Endothelial cell of umbilical vein (primary cell): Measurements from ENCODE around the gene TANGO2. TPM values are rescaled to one million over a fixed set of nuclear protein-coding genes. Genes with fewer than 3 reads are reported as not detected.

Experiments used
- BruUV-seq: library from RNA; stranded (reverse); fragments of 400-500 nt; replicated peaks from 2 replicates; lab custom pipeline; 2021; lab: Mats Ljungman, UMichigan
- CTCF ChIA-PET: fragments of 300-600, 350-600 bp; sonication (Branson Sonifier 250); formaldehyde crosslinking; loops from one replicate; lab custom pipeline; 2021; ENCODE audit warnings: antibody characterized with exemption, inconsistent platforms; lab: Charles Lee
- POLR2A ChIA-PET: fragments of 300-600, 350-600 bp; sonication (Branson Sonifier 250); formaldehyde crosslinking; loops from one replicate; lab custom pipeline; 2021; ENCODE audit warnings: antibody characterized with exemption, inconsistent platforms; lab: Charles Lee
- DNase-seq: peaks from one replicate; pipeline ENCODE4 v3.0.0-alpha.2; 2011; ENCODE audit warnings: low read depth, low spot score
- FAIRE-seq: peaks from 2 replicates; lab custom pipeline; 2011; peaks lifted over from hg19 to GRCh38; lab: Jason Lieb, UNC
- H2AFZ ChIP-seq: 2 replicates; pipeline ENCODE4 v1.6.0; 2012; ENCODE audit warnings: low read depth, low read length, control low read depth, inconsistent platforms
- H3K27ac ChIP-seq: 2 replicates; pipeline ENCODE4 v1.5.1; 2011; ENCODE audit warnings: low read depth, mild to moderate bottlenecking, control low read depth, low read length, moderate library complexity; ENCODE audit not compliant: insufficient read depth
- H3K27me3 ChIP-seq, 2 experiments: 2 replicates each; pipeline versions ENCODE4 v1.6.0 to v1.6.1; 2011; ENCODE audit warnings: low read length in 2 of 2, mixed read lengths in 1 of 2; ENCODE audit not compliant: control insufficient read depth in 2 of 2, insufficient read depth in 2 of 2
- H3K36me3 ChIP-seq, 2 experiments: 2 replicates in 1 of 2; 3 replicates in 1 of 2; pipeline ENCODE4 v1.5.1; 2011; ENCODE audit warnings: low read length in 2 of 2, mild to moderate bottlenecking in 1 of 2, moderate library complexity in 1 of 2; ENCODE audit not compliant: control insufficient read depth in 2 of 2, insufficient read depth in 2 of 2; ENCODE audit errors: extremely low read depth in 1 of 2
- H3K4me1 ChIP-seq: 3 replicates; pipeline ENCODE4 v1.5.1; 2011; ENCODE audit warnings: mild to moderate bottlenecking, low read length; ENCODE audit not compliant: control insufficient read depth, insufficient read depth; ENCODE audit errors: extremely low read depth
- H3K4me2 ChIP-seq: 2 replicates; pipeline ENCODE4 v1.6.1; 2011; ENCODE audit warnings: low read length, control low read depth, mixed read lengths; ENCODE audit not compliant: insufficient read depth
- H3K4me3 ChIP-seq, 3 experiments: fragments of 200-600 bp in 1 of 3; sonication (generic), shearing (Covaris generic) in 1 of 3; replicated peaks in 1 of 3; 2 replicates each; pipeline ENCODE4 v1.5.1; 2011 to 2016; ENCODE audit warnings: control low read depth in 3 of 3, low read length in 3 of 3, mild to moderate bottlenecking in 2 of 3, inconsistent platforms in 1 of 3, low read depth in 1 of 3, moderate library complexity in 1 of 3; ENCODE audit not compliant: insufficient read depth in 1 of 3
- H3K79me2 ChIP-seq: 2 replicates; pipeline ENCODE4 v1.6.0; 2012; ENCODE audit warnings: low read length, inconsistent platforms; ENCODE audit not compliant: control insufficient read depth, insufficient read depth
- H3K9ac ChIP-seq: replicated peaks from 2 replicates; pipeline ENCODE3; 2011; ENCODE audit warnings: low read length, control low read depth; ENCODE audit not compliant: insufficient read depth; ENCODE audit errors: extremely low read depth
- H3K9me1 ChIP-seq: replicated peaks from 3 replicates; pipeline ENCODE4 v1.6.0; 2011; ENCODE audit warnings: mild to moderate bottlenecking, low read length; ENCODE audit not compliant: control insufficient read depth, insufficient read depth; ENCODE audit errors: extremely low read depth
- H3K9me3 ChIP-seq: replicated peaks from 2 replicates; pipeline ENCODE4 v1.5.1; 2012; ENCODE audit warnings: low read length, inconsistent platforms; ENCODE audit not compliant: control insufficient read depth, insufficient read depth
- H4K20me1 ChIP-seq: replicated peaks from 2 replicates; pipeline ENCODE3; 2011; ENCODE audit warnings: mild to moderate bottlenecking, low read length; ENCODE audit not compliant: control insufficient read depth, insufficient read depth; ENCODE audit errors: extremely low read depth
- EZH2 ChIP-seq: IDR thresholded peaks from 2 replicates; pipeline ENCODE4 v1.6.1; 2012; ENCODE audit warnings: borderline replicate concordance, low read depth, mild to moderate bottlenecking, moderate library complexity, low read length, inconsistent platforms; ENCODE audit not compliant: severe bottlenecking
- FOS ChIP-seq: IDR thresholded peaks from 2 replicates; pipeline ENCODE4 v1.6.1; 2011; ENCODE audit warnings: mild to moderate bottlenecking, low read length, moderate library complexity, borderline replicate concordance; ENCODE audit not compliant: insufficient read depth
- GATA2 ChIP-seq: IDR thresholded peaks from 2 replicates; pipeline ENCODE4 v1.7.0; 2011; ENCODE audit warnings: low read depth, mild to moderate bottlenecking, moderate library complexity, mixed read lengths, low read length; ENCODE audit not compliant: insufficient read length, insufficient read depth
- JUN ChIP-seq: IDR thresholded peaks from 2 replicates; pipeline ENCODE4 v1.6.1; 2011; ENCODE audit warnings: borderline replicate concordance, low read depth; ENCODE audit not compliant: insufficient read length, insufficient read depth
- MYC ChIP-seq: IDR thresholded peaks from one replicate; pipeline ENCODE4 v1.6.1; 2011; ENCODE audit warnings: mild to moderate bottlenecking, low read depth, low read length
- POLR2A ChIP-seq: IDR thresholded peaks from 2 replicates; pipeline ENCODE4 v1.6.1; 2012; ENCODE audit warnings: low read depth, mild to moderate bottlenecking, control low read depth, low read length
- POLR2AphosphoS5 ChIP-seq: IDR thresholded peaks from 2 replicates; pipeline ENCODE4 v1.6.1; 2012; ENCODE audit warnings: low read depth, mild to moderate bottlenecking, control low read depth, low read length, moderate library complexity; ENCODE audit not compliant: insufficient read depth
- dilution Hi-C: fragments of 300-500 bp; cut with MboI; formaldehyde crosslinking; loops from one replicate; pipeline ENCODE4 v1.15.0; 2019; ENCODE audit warnings: low sequenced_read_pairs; ENCODE audit not compliant: extremely low pct_ligation_motif_present
- intact Hi-C: fragments of 100-400 bp; cut with micrococcal nuclease; formaldehyde crosslinking; loops from one replicate; pipeline ENCODE4 v1.10.0; 2022
- polyA plus RNA-seq, 4 experiments: library from polyadenylated mRNA; depleted of rRNA in 3 of 4; stranded (reverse) in 3 of 4; unstranded in 1 of 4; fragments of >200 nt; gene quantifications; 2 replicates each; pipeline versions ENCODE4 v1.2.1 to v1.2.3, GENCODE V29; 2011 to 2012; ENCODE audit warnings: missing spikeins in 1 of 4
- total RNA-seq: library from RNA; stranded (reverse); gene quantifications from 2 replicates; pipeline ENCODE4 v1.2.3, GENCODE V29; 2021
- TF ChIP-seq, protein P1 (sequence below): IDR thresholded peaks from 2 replicates; pipeline ENCODE4 v1.6.1; 2011; ENCODE audit not compliant: insufficient read depth, insufficient read length
- TF ChIP-seq, protein P2 (sequence below), 2 donors: IDR thresholded peaks; 1 replicate in 1 of 2; 2 replicates in 1 of 2; pipeline ENCODE4 v1.5.1; 2011; ENCODE audit warnings: low read length in 2 of 2, mild to moderate bottlenecking in 2 of 2, moderate library complexity in 2 of 2, control low read depth in 1 of 2, inconsistent platforms in 1 of 2, low read depth in 1 of 2; ENCODE audit not compliant: insufficient read depth in 1 of 2; ENCODE audit errors: extremely low read depth in 1 of 2

The TANGO2 gene
- total and polyA plus RNA-seq, 2 donors (not counting 3 experiments of a cell fraction or from before 2014, with no cell fraction given), result 40.0 to 49.3 TPM

DNA sequence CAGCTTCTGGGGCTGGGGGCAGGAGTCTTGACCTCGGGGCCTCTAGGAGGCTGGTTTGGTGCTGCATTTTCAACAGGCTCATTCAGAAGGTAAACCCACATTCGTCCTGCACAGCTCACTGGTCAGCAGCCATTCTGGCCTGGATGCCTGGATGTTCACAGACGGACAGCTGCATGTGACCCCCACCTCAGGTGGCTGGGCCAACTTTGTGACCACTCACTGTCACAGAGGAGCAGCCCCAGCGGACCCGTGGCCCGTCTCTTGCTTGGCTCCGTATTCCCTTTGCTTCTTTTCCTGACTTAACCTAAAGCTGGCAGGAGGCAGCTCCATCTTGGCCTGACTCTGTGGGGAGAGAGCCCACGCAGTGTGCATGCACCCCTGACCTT is 67.3 kb downstream of the TANGO2 start:
- no peak for DNase-seq
- Histone ChIP-seq H3K27ac (no peak overlapping the region), H3K9me3 (no peaks in the 10 kb centered on the region), H3K4me2 (no peak overlapping the region), H3K9me1 (no peaks in the 10 kb centered on the region), H3K36me3 (peaks cover 48 to 67% of the 10 kb centered on the region in 2 experiments), H3K4me1 (peaks cover 2% of the 10 kb centered on the region), H2AFZ (no peak overlapping the region), H4K20me1 (peaks cover 2% of the 10 kb centered on the region), H3K4me3 (no peak overlapping the region), H3K27me3 (no peaks in the 10 kb centered on the region), H3K9ac (no peak overlapping the region), H3K79me2 (peaks cover 72% of the 10 kb centered on the region)
- ChIA-PET CTCF (interaction anchor here (0.9 kb wide), 1 partner anchor 17 kb away, joined by 3 read pairs; no protein-coding TSS in a partner anchor), POLR2A (no interaction called here)
- FAIRE-seq, result no peak
- intact Hi-C loops (no loop called here), dilution Hi-C loops (no loop called here)
- BruUV-seq, result no TSS peak
- TF ChIP-seq, protein P1, sequence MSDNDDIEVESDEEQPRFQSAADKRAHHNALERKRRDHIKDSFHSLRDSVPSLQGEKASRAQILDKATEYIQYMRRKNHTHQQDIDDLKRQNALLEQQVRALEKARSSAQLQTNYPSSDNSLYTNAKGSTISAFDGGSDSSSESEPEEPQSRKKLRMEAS, result no peak
- TF ChIP-seq POLR2A, result no peak
- TF ChIP-seq FOS, result no peak
- TF ChIP-seq MYC, result no peak
- no peak for TF ChIP-seq EZH2
- no peak for TF ChIP-seq GATA2
- TF ChIP-seq JUN, result no peak
- no peak for TF ChIP-seq POLR2AphosphoS5
- TF ChIP-seq, protein P2, sequence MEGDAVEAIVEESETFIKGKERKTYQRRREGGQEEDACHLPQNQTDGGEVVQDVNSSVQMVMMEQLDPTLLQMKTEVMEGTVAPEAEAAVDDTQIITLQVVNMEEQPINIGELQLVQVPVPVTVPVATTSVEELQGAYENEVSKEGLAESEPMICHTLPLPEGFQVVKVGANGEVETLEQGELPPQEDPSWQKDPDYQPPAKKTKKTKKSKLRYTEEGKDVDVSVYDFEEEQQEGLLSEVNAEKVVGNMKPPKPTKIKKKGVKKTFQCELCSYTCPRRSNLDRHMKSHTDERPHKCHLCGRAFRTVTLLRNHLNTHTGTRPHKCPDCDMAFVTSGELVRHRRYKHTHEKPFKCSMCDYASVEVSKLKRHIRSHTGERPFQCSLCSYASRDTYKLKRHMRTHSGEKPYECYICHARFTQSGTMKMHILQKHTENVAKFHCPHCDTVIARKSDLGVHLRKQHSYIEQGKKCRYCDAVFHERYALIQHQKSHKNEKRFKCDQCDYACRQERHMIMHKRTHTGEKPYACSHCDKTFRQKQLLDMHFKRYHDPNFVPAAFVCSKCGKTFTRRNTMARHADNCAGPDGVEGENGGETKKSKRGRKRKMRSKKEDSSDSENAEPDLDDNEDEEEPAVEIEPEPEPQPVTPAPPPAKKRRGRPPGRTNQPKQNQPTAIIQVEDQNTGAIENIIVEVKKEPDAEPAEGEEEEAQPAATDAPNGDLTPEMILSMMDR (IDR thresholded peaks at IDR 0.05; ENCODE audit: extremely low read depth in 1 of 2, insufficient read depth in 1 of 2, low read depth in 1 of 2, low read length in 2 of 2), result no peak
